Stimulated activated naive CD4-positive, alpha-beta T cell (primary cell): ENCODE results near the gene ASRGL1.
"Not testable (repeated sequence)": the region's sequence is repeated elsewhere in the genome, so short reads cannot be mapped to it uniquely, and the experiment has no call there.

Source experiments
- DNase-seq, 6 experiments: peaks; one replicate each; lab custom pipeline; 2025; lab: John Stamatoyannopoulos, UW

The ASRGL1 gene

DNA sequence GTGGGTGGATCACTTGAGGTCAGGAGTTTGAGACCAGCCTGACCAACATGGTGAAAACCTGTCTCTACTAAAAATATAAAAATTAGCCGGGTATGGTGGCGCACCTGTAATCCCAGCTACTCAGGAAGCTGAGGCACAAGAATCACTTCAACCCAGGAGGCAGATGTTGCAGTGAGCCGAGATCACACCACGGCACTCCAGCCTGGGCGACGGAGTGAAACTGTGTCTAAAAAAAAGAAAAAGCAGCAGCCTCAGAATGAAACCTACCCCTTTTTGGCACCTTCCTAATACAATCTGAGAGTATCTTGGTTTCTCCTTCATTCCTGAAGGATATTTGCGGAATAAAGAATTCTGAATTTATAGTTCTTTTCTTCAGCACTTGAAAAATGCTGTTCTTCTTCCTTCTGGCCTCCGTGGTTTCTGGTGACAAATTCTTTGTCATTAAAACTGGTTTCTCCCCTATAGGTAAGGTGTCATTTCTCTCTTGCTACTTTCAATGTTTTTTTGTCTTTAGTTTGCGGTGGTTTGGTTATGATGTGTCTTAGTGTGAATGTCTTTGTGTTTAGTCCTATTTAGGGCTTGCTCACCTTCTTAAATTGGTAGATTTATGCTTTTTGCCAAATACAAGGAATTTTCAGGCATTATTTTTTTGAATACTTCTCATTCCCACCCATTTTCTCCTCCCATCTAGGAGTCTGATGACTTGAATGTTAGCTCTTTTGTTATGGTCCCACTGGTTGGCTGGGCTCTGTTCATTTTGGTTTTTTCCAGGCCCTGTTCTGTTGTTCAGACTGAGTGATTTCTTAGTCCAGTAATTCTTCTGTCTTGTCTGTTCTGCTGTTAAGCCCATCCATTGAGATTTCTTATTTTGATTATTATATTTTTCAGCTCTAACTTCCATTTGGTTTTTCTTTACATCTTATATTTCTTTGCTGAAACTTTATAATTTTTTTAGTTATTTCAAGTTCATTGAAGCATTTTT lies 15.4 kb downstream of the ASRGL1 start:
- no peak for DNase-seq

DNA sequence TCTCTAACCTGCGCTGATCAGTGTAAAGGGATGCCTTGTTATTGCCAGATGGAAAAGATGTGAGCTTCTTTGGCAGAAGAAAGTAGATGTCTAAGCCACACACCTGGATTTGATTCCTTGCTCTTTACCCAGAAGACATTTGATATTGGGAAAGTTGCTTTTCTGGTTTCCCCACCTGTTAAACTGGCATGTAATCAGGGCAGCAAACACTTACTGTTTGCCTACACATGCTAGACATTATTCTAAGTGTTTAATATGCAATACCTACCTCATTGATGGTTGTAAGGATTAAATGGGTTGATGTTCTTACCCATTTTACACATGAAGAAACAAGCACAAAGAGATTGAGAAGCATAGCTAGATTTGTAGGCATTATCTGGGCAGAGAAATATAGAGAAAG lies 16.6 kb downstream of the ASRGL1 start:
- DNase-seq: no peak

DNA sequence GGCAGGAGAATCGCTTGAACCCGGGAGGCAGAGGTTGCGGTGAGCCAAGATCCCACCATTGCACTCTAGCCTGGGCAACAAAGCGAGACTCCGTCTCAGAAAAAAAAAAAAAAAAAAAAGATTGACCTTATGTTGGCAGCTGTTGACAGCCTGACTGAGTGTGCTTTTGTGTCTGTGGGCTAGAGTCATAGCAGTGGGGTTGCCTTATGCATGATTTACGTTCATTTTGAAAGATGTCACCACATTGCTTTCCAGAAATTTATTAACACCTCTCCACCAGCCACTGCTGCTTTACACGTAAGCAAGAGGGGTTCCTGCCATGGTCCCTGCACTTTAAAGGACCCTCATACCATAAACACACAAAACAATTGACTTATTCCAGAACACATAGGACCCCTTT lies 21.0 kb downstream of the ASRGL1 start:
- DNase-seq: no peak

DNA sequence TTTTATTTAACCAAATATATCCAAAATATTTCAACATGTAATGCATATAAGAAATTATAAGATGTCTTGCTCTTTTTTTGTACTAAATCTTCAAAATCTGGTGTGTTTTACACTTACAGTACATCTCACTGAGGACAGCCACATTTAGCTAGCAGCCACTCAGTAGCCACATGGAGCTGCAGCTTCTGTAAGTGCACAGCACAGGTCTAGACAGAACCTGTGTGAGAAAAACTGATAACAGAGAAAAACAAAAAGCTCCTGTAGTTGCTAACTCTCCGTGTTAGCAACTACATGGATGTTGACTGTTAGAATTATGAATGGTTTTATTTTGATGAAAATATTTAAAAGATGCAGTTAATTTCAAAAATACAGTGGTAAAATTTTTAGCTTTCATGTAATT lies 22.2 kb downstream of the ASRGL1 start:
- no peak for DNase-seq

DNA sequence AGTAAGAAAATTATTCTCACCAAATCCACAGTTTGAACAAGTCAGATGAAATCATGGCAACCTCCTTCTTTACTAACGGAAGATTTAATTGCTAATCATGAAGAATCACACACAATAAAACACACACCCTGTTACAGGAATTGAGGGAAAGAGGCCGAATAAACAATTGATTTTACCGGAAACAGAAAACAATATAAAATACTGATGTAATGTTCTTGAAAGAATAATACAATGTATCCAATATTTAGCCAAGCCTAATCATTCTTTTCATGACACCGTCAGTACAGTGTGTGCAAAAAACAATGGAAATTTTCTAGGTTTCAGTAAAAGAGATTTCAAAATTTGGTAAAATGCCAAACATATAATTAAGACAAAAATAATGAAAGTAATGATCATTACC lies 23.4 kb downstream of the ASRGL1 start:
- no peak for DNase-seq

- DNase-seq: not testable (repeated sequence)
Measured at GRCh38 chr11:62368861-62369477, 31.7 kb downstream of the ASRGL1 start.

GRCh38 chr11:62370743-62371440 lies 33.6 kb downstream of the ASRGL1 start:
- peak in 5 of 6 experiments; percentile 7 to 51 (median 27) for DNase-seq

DNA sequence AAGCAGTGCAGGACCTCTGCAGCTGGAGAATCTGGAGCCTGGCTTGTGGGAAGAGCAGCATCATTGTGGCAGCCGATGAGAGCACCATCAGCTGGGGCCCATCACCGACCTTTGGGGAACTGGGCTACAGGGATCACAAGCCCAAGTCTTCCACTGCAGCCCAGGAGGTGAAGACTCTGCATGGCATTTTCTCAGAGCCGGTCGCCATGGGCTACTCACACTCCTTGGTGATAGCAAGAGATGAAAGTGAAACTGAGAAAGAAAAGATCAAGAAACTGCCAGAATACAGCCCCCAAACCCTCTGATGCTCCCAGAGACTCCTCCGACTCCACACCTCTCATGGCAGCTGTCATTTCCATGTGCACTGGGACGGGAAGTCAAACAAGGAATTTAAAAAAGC lies 35.6 kb downstream of the ASRGL1 start:
- DNase-seq: no peak

DNA sequence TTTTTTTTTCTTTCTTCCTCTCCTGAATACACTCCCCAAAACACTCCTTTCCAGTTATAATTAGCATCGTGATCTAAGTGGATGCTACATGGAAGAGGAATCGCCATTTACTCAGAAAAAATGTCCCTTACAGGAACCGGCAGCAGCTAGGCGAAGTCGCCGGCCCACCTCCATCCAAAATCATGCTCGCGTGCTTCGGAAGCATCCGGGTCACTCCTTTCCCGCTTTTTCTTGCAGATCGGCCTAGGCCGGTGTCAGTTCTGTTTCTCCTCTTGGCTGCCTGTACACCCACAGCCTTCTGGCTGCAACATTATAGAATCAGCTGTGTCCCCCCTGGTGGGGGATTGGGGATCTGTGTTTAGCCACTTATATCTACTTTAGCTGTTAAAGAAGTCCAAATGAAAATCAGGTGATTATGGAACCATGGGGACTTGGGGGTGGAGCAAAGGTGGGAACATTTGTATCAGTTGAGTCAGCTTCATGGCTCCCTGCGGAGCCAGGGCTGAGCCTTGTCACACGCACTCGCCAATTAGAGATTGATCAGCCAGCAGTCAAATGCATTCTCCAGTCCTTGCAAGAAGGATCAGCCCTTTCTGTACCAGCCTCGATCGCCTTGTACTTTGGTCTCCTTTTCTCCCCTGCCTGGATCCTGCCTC lies 36.3 kb downstream of the ASRGL1 start:
- no peak for DNase-seq

DNA sequence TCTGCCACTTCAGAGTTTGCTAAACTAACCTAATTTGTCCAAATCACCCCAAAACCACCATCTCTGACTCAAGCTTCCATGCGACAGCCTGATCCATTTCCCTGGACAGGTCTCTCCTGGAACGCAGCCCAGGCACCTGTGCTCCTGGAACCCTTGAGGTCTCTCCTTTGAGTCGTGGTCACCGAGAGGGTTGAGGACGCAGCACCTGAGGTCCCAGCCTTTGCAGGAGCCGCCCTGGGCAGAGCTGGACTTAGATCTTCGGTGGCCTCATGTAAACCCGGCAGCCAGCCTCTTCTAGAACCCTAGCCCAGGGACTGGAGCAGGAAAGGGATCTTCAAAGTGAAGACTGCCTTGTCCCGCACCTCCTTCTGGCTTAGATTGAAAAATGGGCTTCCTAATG lies 37.6 kb downstream of the ASRGL1 start:
- no peak for DNase-seq

DNA sequence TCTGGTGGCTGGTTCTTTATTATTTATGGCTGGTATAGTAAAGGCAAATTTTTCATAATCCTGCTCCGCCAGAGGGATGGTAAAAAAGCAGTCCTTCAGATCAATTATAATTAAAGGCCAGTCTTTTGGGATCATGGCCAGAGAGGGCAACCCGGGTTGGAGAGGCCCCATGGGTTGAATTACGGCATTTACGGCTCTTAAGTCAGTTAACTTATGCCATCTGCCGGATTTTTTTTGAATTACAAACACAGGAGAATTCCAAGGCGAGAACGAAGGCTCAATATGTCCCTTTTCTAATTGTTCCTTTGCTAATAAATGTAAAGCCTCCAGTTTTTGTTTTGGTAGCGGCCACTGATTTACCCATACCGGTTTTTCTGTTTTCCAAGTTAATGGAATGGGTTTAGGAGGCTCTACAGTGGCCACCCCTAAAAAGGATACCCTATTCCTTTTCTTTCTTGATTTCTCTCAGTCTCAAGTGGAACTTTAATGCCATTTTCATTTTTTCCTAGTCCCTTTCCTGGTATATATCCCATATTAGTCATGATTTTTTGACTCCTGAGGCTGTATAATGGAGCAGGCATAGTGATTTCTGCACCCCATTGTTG lies 41.3 kb downstream of the ASRGL1 start:
- DNase-seq: peak in 2 of 6 experiments; percentile 10 to 55

DNA sequence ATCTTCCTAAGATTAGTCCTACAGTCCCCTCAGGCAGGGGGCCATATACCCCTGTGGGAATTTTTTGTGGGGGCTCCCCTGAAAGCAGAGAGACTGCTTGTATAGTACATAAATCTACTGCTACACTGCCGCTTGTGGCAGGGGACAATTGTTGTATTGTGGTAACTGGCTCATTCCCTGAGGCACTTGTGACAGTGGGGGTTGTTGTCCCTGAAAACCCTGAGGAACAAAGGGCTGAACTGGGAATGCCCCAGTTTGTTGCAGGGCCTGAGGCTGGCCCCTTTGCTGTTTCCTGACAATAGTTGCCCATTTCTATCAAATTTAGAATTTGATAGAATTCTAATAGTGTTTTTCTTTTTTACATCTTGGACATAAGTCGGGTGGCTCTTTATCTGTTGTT lies 42.3 kb downstream of the ASRGL1 start:
- DNase-seq: not testable (repeated sequence)

GRCh38 chr11:62380821-62381245 lies 43.6 kb downstream of the ASRGL1 start:
- peak; percentile 25 to 81 (median 32) for DNase-seq

- DNase-seq: no peak
Measured at GRCh38 chr11:62383822-62384221, 46.6 kb downstream of the ASRGL1 start.

GRCh38 chr11:62386083-62386482 lies 48.8 kb downstream of the ASRGL1 start:
- DNase-seq: not testable (repeated sequence)

GRCh38 chr11:62387381-62387780 lies 50.1 kb downstream of the ASRGL1 start:
- DNase-seq: no peak

GRCh38 chr11:62388999-62389398 lies 51.8 kb downstream of the ASRGL1 start:
- no peak for DNase-seq

DNA sequence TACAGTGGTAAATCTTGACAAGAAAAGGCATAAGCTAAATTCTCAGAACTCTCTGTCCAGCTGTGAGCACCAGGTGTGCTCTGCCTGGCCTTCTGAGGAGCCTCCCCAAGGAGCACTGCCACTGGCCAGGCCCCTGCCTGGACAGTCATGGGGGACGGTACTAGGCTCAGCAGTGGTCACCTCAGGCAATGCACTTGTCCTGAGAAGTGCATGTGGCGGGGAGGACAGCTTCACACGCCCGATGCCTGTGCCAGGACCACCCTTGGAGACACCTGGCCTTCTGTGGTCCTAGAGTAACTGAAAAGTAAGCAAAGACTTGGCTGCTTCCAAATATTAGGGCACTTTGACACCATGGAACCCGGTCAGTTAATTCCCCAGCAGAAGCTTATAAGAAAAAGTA lies 53.0 kb downstream of the ASRGL1 start:
- DNase-seq: no peak

DNA sequence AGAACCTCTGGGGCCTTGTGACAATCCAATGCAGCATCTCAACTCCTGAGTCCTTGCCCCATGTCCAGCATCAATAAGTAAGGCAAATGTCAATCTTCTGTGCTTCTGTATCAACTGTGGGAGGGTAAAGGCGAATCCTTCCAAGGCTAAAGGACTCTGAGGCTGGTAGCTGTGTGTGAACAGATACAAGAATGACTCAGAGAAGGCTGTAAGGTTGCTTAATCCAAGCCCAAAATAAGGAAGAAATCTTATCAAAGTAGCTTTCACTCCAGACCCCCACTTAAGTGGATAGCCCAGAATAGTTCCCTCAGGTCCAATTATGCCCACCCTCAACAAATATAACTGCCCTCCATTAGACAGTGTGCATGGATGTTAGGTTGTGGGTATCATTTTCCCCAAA lies 53.5 kb downstream of the ASRGL1 start:
- DNase-seq: no peak

GRCh38 chr11:62391642-62392425 lies 54.6 kb downstream of the ASRGL1 start:
- DNase-seq: no peak

GRCh38 chr11:62392506-62392905 lies 55.3 kb downstream of the ASRGL1 start:
- no peak for DNase-seq
